H1 (cell line): ENCODE measurements around the gene DDI1. TPM values are rescaled to one million over a fixed set of nuclear protein-coding genes. Genes with fewer than 3 reads are reported as not detected.

Source experiments
- CTCF ChIA-PET: fragments of 300-600 bp; sonication (Branson Sonifier 250); formaldehyde crosslinking; loops from one replicate; lab custom pipeline; 2021; ENCODE audit not compliant: partially characterized antibody; lab: Charles Lee
- POLR2A ChIA-PET: fragments of 300-600 bp; sonication (Branson Sonifier 250); formaldehyde crosslinking; loops from one replicate; lab custom pipeline; 2021; ENCODE audit warnings: inconsistent platforms; ENCODE audit not compliant: partially characterized antibody; lab: Charles Lee
- DNase-seq, 2 experiments: peaks; one replicate each; pipeline versions ENCODE4 v3.0.0 to v3.0.0-alpha.2; 2010 to 2022; ENCODE audit warnings: low spot score in 2 of 2, low read depth in 1 of 2, mixed read lengths in 1 of 2
- FAIRE-seq: peaks from 2 replicates; lab custom pipeline; 2011; peaks lifted over from hg19 to GRCh38; lab: Jason Lieb, UNC
- H2AFZ ChIP-seq: 2 replicates; pipeline ENCODE4 v1.8.1; 2012; ENCODE audit warnings: low read length, inconsistent platforms
- H2AK5ac ChIP-seq: 2 replicates; pipeline ENCODE4 v1.6.1; 2013; ENCODE audit warnings: low read depth, low read length
- H2BK120ac ChIP-seq: replicated peaks from 2 replicates; pipeline ENCODE3; 2013; ENCODE audit warnings: low read depth, low read length, inconsistent platforms
- H2BK12ac ChIP-seq: 2 replicates; pipeline ENCODE4 v1.6.1; 2013; ENCODE audit warnings: low read depth, low read length
- H2BK15ac ChIP-seq: 2 replicates; pipeline ENCODE4 v1.6.1; 2013; ENCODE audit warnings: low read length
- H2BK20ac ChIP-seq: 2 replicates; pipeline ENCODE4 v1.6.1; 2013; ENCODE audit warnings: low read length
- H2BK5ac ChIP-seq: 2 replicates; pipeline ENCODE4 v1.6.1; 2013; ENCODE audit warnings: low read depth, low read length
- H3K14ac ChIP-seq: 2 replicates; pipeline ENCODE4 v1.6.1; 2013; ENCODE audit warnings: inconsistent platforms; ENCODE audit not compliant: insufficient read length
- H3K18ac ChIP-seq: 2 replicates; pipeline ENCODE4 v1.6.1; 2013; ENCODE audit warnings: low read length; ENCODE audit errors: extremely low read depth
- H3K23ac ChIP-seq: 2 replicates; pipeline ENCODE4 v1.6.1; 2013; ENCODE audit warnings: inconsistent platforms; ENCODE audit not compliant: insufficient read length
- H3K23me2 ChIP-seq: 2 replicates; pipeline ENCODE4 v1.6.1; 2013; ENCODE audit warnings: low read depth, low read length
- H3K27ac ChIP-seq: 2 replicates; pipeline ENCODE4 v1.6.1; 2011; ENCODE audit warnings: low read depth, low read length, inconsistent platforms
- H3K27me3 ChIP-seq, 4 experiments: replicated peaks in 1 of 4; 1 replicate in 1 of 4; 2 replicates in 3 of 4; pipeline versions ENCODE4 v1.6.1 to v1.8.1; 2011 to 2013; ENCODE audit warnings: low read length in 3 of 4, mild to moderate bottlenecking in 3 of 4, inconsistent platforms in 2 of 4, mixed read lengths in 2 of 4, moderate library complexity in 1 of 4; ENCODE audit not compliant: control insufficient read depth in 3 of 4, insufficient read depth in 3 of 4; ENCODE audit errors: extremely low read depth in 1 of 4
- H3K36me3 ChIP-seq, 4 experiments: 2 replicates each; pipeline versions ENCODE4 v1.6.1 to v1.8.1; 2011 to 2013; ENCODE audit warnings: mild to moderate bottlenecking in 4 of 4, low read length in 3 of 4, moderate library complexity in 2 of 4, control low read depth in 1 of 4, inconsistent platforms in 1 of 4; ENCODE audit not compliant: insufficient read depth in 4 of 4, control insufficient read depth in 2 of 4
- H3K4ac ChIP-seq: replicated peaks from 2 replicates; pipeline ENCODE3; 2013; ENCODE audit warnings: low read length, low read depth, mixed read lengths, inconsistent platforms; ENCODE audit not compliant: insufficient read length
- H3K4me1 ChIP-seq, 4 experiments: replicated peaks in 1 of 4; 1 replicate in 1 of 4; 2 replicates in 3 of 4; pipeline versions ENCODE4 v1.6.1 to v1.8.1; 2011 to 2013; ENCODE audit warnings: low read length in 3 of 4, inconsistent platforms in 2 of 4, mixed read lengths in 1 of 4; ENCODE audit not compliant: insufficient read depth in 4 of 4, control insufficient read depth in 3 of 4
- H3K4me2 ChIP-seq, 2 experiments: 2 replicates each; pipeline versions ENCODE4 v1.6.1 to v1.8.1; 2011 to 2013; ENCODE audit warnings: low read depth in 2 of 2, low read length in 2 of 2, control low read depth in 1 of 2, inconsistent platforms in 1 of 2, mild to moderate bottlenecking in 1 of 2; ENCODE audit not compliant: insufficient read depth in 1 of 2
- H3K4me3 ChIP-seq, 4 experiments: fragments of 200-600, 300-600 bp in 1 of 4; sonication (generic), shearing (Covaris generic), sonication (Bioruptor Twin) in 1 of 4; 2 replicates each; pipeline versions ENCODE4 v1.5.1 to v1.8.1; 2011 to 2016; ENCODE audit warnings: low read length in 4 of 4, low read depth in 3 of 4, control low read depth in 2 of 4, inconsistent platforms in 2 of 4, mild to moderate bottlenecking in 2 of 4, mixed read lengths in 1 of 4, moderate library complexity in 1 of 4; ENCODE audit not compliant: insufficient read depth in 2 of 4; ENCODE audit errors: extremely low read depth in 1 of 4
- H3K56ac ChIP-seq: replicated peaks from 2 replicates; pipeline ENCODE3; 2013; ENCODE audit warnings: low read depth, mild to moderate bottlenecking, mixed read lengths, low read length, inconsistent platforms; ENCODE audit not compliant: insufficient read length
- H3K79me1 ChIP-seq: 2 replicates; pipeline ENCODE4 v1.6.1; 2013; ENCODE audit warnings: low read depth, low read length, control low read depth
- H3K79me2 ChIP-seq, 2 experiments: 2 replicates each; pipeline versions ENCODE4 v1.6.1 to v1.8.1; 2012 to 2013; ENCODE audit warnings: low read length in 2 of 2, mild to moderate bottlenecking in 2 of 2, inconsistent platforms in 1 of 2; ENCODE audit not compliant: insufficient read depth in 2 of 2, control insufficient read depth in 1 of 2
- H3K9ac ChIP-seq, 4 experiments: replicated peaks in 1 of 4; 1 replicate in 1 of 4; 2 replicates in 3 of 4; pipeline versions ENCODE4 v1.6.1 to v1.8.1; 2011 to 2013; ENCODE audit warnings: low read depth in 3 of 4, low read length in 3 of 4, control low read depth in 2 of 4, mild to moderate bottlenecking in 2 of 4, moderate library complexity in 2 of 4, inconsistent platforms in 1 of 4; ENCODE audit errors: extremely low read depth in 1 of 4
- H3K9me3 ChIP-seq, 2 experiments: 2 replicates each; pipeline versions ENCODE4 v1.6.1 to v1.8.1; 2012 to 2013; ENCODE audit warnings: mild to moderate bottlenecking in 2 of 2, moderate library complexity in 2 of 2, control low read depth in 1 of 2, inconsistent platforms in 1 of 2, low read depth in 1 of 2, low read length in 1 of 2, mixed read lengths in 1 of 2; ENCODE audit not compliant: insufficient read depth in 2 of 2
- H4K20me1 ChIP-seq, 2 experiments: replicated peaks in 1 of 2; 2 replicates each; pipeline versions ENCODE3 to v1.8.1; 2011 to 2013; ENCODE audit warnings: inconsistent platforms in 2 of 2, low read length in 2 of 2, mild to moderate bottlenecking in 1 of 2; ENCODE audit not compliant: insufficient read depth in 2 of 2, control insufficient read depth in 1 of 2
- H4K5ac ChIP-seq: 2 replicates; pipeline ENCODE4 v1.6.1; 2013; ENCODE audit warnings: low read length, low read depth, mixed read lengths, inconsistent platforms; ENCODE audit not compliant: insufficient read length
- H4K8ac ChIP-seq: 2 replicates; pipeline ENCODE4 v1.8.0; 2013; ENCODE audit warnings: mild to moderate bottlenecking, moderate library complexity, low read length, inconsistent platforms; ENCODE audit not compliant: insufficient read depth; ENCODE audit errors: extremely low read depth
- H4K91ac ChIP-seq: replicated peaks from 2 replicates; pipeline ENCODE3; 2013; ENCODE audit warnings: low read length, mixed read lengths, inconsistent platforms; ENCODE audit not compliant: insufficient read length
- BACH1 ChIP-seq: IDR thresholded peaks from 2 replicates; pipeline ENCODE4 v1.6.1; 2012; ENCODE audit warnings: low read length, improper control_type of control experiment
- EZH2 ChIP-seq: fragments of 200-600 bp; sonication (generic); IDR thresholded peaks from 2 replicates; pipeline ENCODE4 v1.7.1; 2012; ENCODE audit warnings: low read depth, mild to moderate bottlenecking, moderate library complexity, low read length, inconsistent platforms; ENCODE audit not compliant: severe bottlenecking
- FOSL1 ChIP-seq: IDR thresholded peaks from 2 replicates; pipeline ENCODE4 v1.6.1; 2011; ENCODE audit warnings: mild to moderate bottlenecking, low read depth, low read length, moderate library complexity; ENCODE audit not compliant: insufficient read depth
- GTF2F1 ChIP-seq: IDR thresholded peaks from 2 replicates; pipeline ENCODE4 v1.6.1; 2012; ENCODE audit warnings: low read depth, low read length, improper control_type of control experiment, borderline replicate concordance
- KDM5A ChIP-seq: fragments of 200-600 bp; IDR thresholded peaks from 2 replicates; pipeline ENCODE4 v1.7.1; 2012; ENCODE audit warnings: mild to moderate bottlenecking, low read length, inconsistent platforms, mixed read lengths
- NANOG ChIP-seq: IDR thresholded peaks from 2 replicates; pipeline ENCODE4 v1.6.1; 2011; ENCODE audit warnings: low read length, low read depth, mild to moderate bottlenecking, inconsistent platforms; ENCODE audit not compliant: insufficient read depth, poor library complexity, severe bottlenecking
- NRF1 ChIP-seq: IDR thresholded peaks from 2 replicates; pipeline ENCODE4 v1.6.1; 2011; ENCODE audit warnings: mild to moderate bottlenecking, low read depth, low read length, improper control_type of control experiment
- SRF ChIP-seq: IDR thresholded peaks from 2 replicates; pipeline ENCODE4 v1.6.1; 2011; ENCODE audit warnings: mild to moderate bottlenecking, low read depth, low read length, moderate library complexity
- ZNF274 ChIP-seq: IDR thresholded peaks from 2 replicates; pipeline ENCODE4 v1.7.0; 2012; ENCODE audit warnings: low read length, borderline replicate concordance; ENCODE audit errors: extremely low read depth
- WGBS, 2 experiments: shearing (Covaris generic) in 1 of 2; methylation state at CpG; one replicate each; pipeline versions ENCODE4 v1.1.6 to v1.1.7; 2013 to 2015; ENCODE audit warnings: low lambda C conversion rate in 2 of 2, mixed read lengths in 2 of 2, inconsistent platforms in 1 of 2, low coverage in 1 of 2, missing lambda C conversion rate in 1 of 2; ENCODE audit not compliant: insufficient replicate concordance in 2 of 2, insufficient coverage in 1 of 2, insufficient read length in 1 of 2; ENCODE audit errors: extremely low coverage in 1 of 2, missing lambda C conversion rate in 1 of 2; 5-methylcytosine and 5-hydroxymethylcytosine counted together
- polyA plus RNA-seq, 7 experiments: library from polyadenylated mRNA; depleted of rRNA in 3 of 7; stranded (reverse) in 5 of 7; unstranded in 2 of 7; fragments of >200 nt in 5 of 7; fragments of 200-250 nt in 2 of 7; gene quantifications; 1 replicate in 5 of 7; 2 replicates in 1 of 7; 4 replicates in 1 of 7; pipeline versions ENCODE4 v1.2.1 to v1.2.3, GENCODE V29; 2011 to 2013; ENCODE audit warnings: missing spikeins in 2 of 7, mixed read lengths in 2 of 7
- total RNA-seq: library from RNA; stranded (reverse); fragmentation: NEBNext Ultra II Directional; extraction: Animal tissue kit (Norgen Biotek cat#: 25700); gene quantifications from 2 replicates; pipeline ENCODE4 v1.2.1, GENCODE V29; 2021

DDI1 gene
- total and polyA plus RNA-seq, 2 of the 8 experiments (the other 6 are each of a cell fraction or from before 2014, with no cell fraction given), result not detected

DNA sequence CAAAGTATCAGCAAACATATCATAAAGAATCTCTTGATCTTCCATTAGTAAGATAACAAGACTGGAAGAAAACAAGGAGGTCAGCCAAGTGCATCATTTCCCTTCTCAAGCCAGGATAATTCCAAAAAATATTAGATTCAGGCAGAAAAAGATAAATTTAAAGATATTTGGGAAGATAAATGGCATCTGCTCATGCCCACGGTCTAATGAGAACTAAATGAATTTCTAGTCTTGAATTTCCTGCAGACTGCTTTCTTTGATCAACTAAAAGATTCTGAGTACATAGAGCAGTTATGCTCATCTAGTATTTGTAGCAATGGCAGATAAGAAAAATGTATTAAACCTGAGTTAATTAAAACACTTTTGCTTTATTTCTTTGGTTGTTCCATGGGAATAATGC is 31.1 kb downstream of the DDI1 start:
- DNase-seq (no peak), FAIRE-seq (no peak)
- H3K18ac ChIP-seq, result no peak overlapping the region
- H3K4me1 ChIP-seq, result no peaks in the 10 kb centered on the region
- H4K8ac ChIP-seq, result no peak overlapping the region
- no peak overlapping the region for H3K4me3 ChIP-seq
- no peak overlapping the region for H4K91ac ChIP-seq
- TF ChIP-seq BACH1, result no peak
- TF ChIP-seq NRF1, result no peak
- TF ChIP-seq FOSL1, result no peak
- TF ChIP-seq EZH2, result no peak
- no peak for TF ChIP-seq GTF2F1
- no peak for TF ChIP-seq ZNF274
- TF ChIP-seq NANOG, result no peak
- no peak for TF ChIP-seq KDM5A
- no peak for TF ChIP-seq SRF
- H2BK12ac ChIP-seq, result no peak overlapping the region
- H3K9ac ChIP-seq, result no peak overlapping the region
- H3K4me2 ChIP-seq, result no peak overlapping the region
- no peak overlapping the region for H2BK15ac ChIP-seq
- no peak overlapping the region for H2BK120ac ChIP-seq
- no peaks in the 10 kb centered on the region for H3K27me3 ChIP-seq
- no peaks in the 10 kb centered on the region for H4K20me1 ChIP-seq
- H3K23ac ChIP-seq, result no peak overlapping the region
- no peak overlapping the region for H3K56ac ChIP-seq
- POLR2A ChIA-PET, result no interaction called here
- no peak overlapping the region for H3K14ac ChIP-seq
- H4K5ac ChIP-seq, result no peak overlapping the region
- no peak overlapping the region for H2AK5ac ChIP-seq
- no peaks in the 10 kb centered on the region for H3K9me3 ChIP-seq
- no peaks in the 10 kb centered on the region for H3K79me2 ChIP-seq
- H3K27ac ChIP-seq, result no peak overlapping the region
- H2AFZ ChIP-seq, result no peak overlapping the region
- CTCF ChIA-PET, result interaction anchor here (1.1 kb wide), 1 partner anchor 96 kb away, joined by 4 read pairs; the partner anchor contains the start of gene PDGFD
- H3K23me2 ChIP-seq, result no peaks in the 10 kb centered on the region
- 100% methylated on average over 1 of the region's 1 CpG; no CpG with 5 or more reads in 1 of the 2 experiments for WGBS, 2 experiments
- H2BK20ac ChIP-seq, result no peak overlapping the region
- H2BK5ac ChIP-seq, result no peak overlapping the region
- H3K79me1 ChIP-seq, result no peaks in the 10 kb centered on the region
- no peaks in the 10 kb centered on the region for H3K36me3 ChIP-seq
- no peak overlapping the region for H3K4ac ChIP-seq
